HG03571 (cell line): ENCODE results near the gene RNF180.
"Not testable (repeated sequence)": the region's sequence is repeated elsewhere in the genome, so short reads cannot be mapped to it uniquely, and the experiment has no call there.

Source experiments
- ATAC-seq: cut with Tn5 transposase; IDR thresholded peaks from one replicate; pipeline ENCODE4 v1.9.1; 2021; ENCODE audit not compliant: unreplicated experiment

Gene RNF180

GRCh38 chr5:64364426-64364825, 198.8 kb downstream of the RNF180 start:
- no peak for ATAC-seq

DNA sequence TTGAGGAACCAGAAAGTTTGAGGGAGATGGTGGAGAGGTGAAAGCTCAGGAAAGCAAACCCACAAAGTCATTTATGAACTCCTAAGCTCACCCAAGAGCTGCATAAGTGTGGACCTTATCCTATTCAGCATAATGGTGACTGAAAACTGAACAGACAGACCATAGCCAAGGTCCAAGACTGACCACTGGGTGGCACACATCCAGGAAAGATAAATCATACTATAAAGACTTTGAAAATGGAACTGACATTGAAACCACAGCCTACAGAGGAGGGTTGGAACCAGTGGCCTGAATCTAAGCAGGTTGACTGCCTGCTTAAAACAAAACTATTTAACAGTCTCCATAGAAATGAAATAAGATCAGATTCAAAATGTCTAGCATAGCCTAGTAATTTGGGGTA, 219.1 kb downstream of the RNF180 start:
- ATAC-seq = peak; percentile 88

GRCh38 chr5:64397552-64397951, 231.9 kb downstream of the RNF180 start:
- ATAC-seq = no peak

DNA sequence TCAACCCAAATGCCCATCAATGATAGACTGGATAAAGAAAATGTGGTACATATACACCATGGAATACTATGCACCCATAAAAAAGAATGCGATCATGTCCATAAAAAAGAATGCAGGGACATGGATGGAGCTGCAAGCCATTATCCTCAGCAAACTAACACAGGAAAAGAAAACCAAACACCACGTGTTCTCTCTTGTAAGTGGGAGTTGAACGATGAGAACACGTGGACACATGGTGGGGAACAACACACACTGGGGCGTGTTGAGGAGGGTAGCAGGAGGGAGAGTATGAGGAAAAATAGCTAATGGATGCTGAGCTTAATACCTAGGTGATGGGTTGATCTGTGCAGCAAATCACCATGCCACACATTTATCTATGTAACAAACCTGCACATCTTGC, 233.1 kb downstream of the RNF180 start:
- not testable (repeated sequence) for ATAC-seq

- not testable (repeated sequence) for ATAC-seq
Observed at GRCh38 chr5:64407103-64407825, 241.6 kb downstream of the RNF180 start.

- ATAC-seq = no peak
Observed at GRCh38 chr5:64417390-64417789, 251.7 kb downstream of the RNF180 start.

DNA sequence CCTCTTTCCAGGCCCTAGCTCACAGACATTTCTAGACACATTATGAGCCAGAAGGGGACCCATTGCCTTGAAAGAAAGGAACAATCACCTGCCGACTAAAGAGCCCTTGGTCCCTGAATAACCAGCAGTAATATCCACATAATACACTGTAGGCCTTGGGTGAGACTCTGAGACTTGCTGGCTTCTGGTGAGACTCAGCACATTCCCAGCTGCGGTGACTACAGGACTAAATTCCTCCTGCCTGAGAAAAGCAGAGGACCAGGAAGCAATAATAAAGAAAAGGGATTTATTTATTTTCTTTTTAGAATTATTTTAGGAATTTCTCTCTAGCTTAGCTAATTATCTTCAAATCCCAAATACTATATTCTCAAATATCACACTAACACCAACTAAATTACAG, 252.4 kb downstream of the RNF180 start:
- ATAC-seq = no peak
